PC-9 (cell line): Measurements from ENCODE around the gene FICD. TPM values are rescaled to one million over a fixed set of nuclear protein-coding genes. Genes with fewer than 3 reads are reported as not detected.

Experiments
- BruUV-seq: library from RNA; stranded (reverse); fragments of 400-500 nt; replicated peaks from 2 replicates; lab custom pipeline; 2021; lab: Mats Ljungman, UMichigan
- CTCF ChIA-PET: fragments of 300-600 bp; sonication (Branson Sonifier 250); formaldehyde crosslinking; loops from one replicate; lab custom pipeline; 2022; ENCODE audit warnings: antibody characterized with exemption; lab: Charles Lee
- POLR2A ChIA-PET: fragments of 300-600 bp; sonication (Branson Sonifier 250); formaldehyde crosslinking; loops from one replicate; lab custom pipeline; 2022; ENCODE audit warnings: antibody characterized with exemption; ENCODE audit not compliant: unreplicated experiment; lab: Charles Lee
- DNase-seq, 2 experiments: peaks; one replicate each; pipeline versions ENCODE4 v3.0.0 to v3.0.0-alpha.2; 2015 to 2022; ENCODE audit warnings: mixed read lengths in 1 of 2
- H2AFZ ChIP-seq: fragments of 200-600 bp; sonication (generic); 2 replicates; pipeline ENCODE4 v1.8.1; 2017; ENCODE audit warnings: antibody characterized with exemption
- H3F3A ChIP-seq: fragments of 200-600 bp; sonication (generic); 2 replicates; pipeline ENCODE4 v1.8.1; 2017; ENCODE audit warnings: antibody characterized with exemption, mild to moderate bottlenecking, low read depth; ENCODE audit not compliant: insufficient read depth
- H3K27ac ChIP-seq: fragments of 200-600 bp; sonication (generic); 2 replicates; pipeline ENCODE4 v1.6.1; 2016; ENCODE audit warnings: mixed run types
- H3K27me3 ChIP-seq: fragments of 200-600 bp; sonication (generic); 2 replicates; pipeline ENCODE4 v1.6.1; 2016; ENCODE audit warnings: low read depth, mixed run types; ENCODE audit not compliant: insufficient read depth
- H3K36me3 ChIP-seq: fragments of 200-600 bp; sonication (generic); 2 replicates; pipeline ENCODE4 v1.6.1; 2016; ENCODE audit warnings: low read depth, mixed run types
- H3K4me1 ChIP-seq: fragments of 200-600 bp; sonication (generic); replicated peaks from 2 replicates; pipeline ENCODE4 v1.6.1; 2016; ENCODE audit warnings: mixed run types; ENCODE audit not compliant: insufficient read depth
- H3K4me2 ChIP-seq: fragments of 200-600 bp; sonication (generic); 2 replicates; pipeline ENCODE4 v1.6.1; 2017; ENCODE audit warnings: mixed run types
- H3K4me3 ChIP-seq: fragments of 200-600 bp; sonication (generic); 2 replicates; pipeline ENCODE4 v1.6.1; 2016; ENCODE audit warnings: mixed run types
- H3K79me2 ChIP-seq: fragments of 200-600 bp; sonication (generic); 2 replicates; pipeline ENCODE4 v1.6.1; 2017; ENCODE audit warnings: low read depth, mixed run types
- H3K9me2 ChIP-seq: fragments of 200-600 bp; sonication (generic); 2 replicates; pipeline ENCODE4 v1.8.1; 2017; ENCODE audit warnings: mild to moderate bottlenecking; ENCODE audit not compliant: insufficient read depth
- H3K9me3 ChIP-seq: fragments of 200-600 bp; sonication (generic); 2 replicates; pipeline ENCODE4 v1.8.1; 2016; ENCODE audit warnings: low read depth; ENCODE audit not compliant: insufficient read depth
- H4K20me1 ChIP-seq: fragments of 200-600 bp; sonication (generic); 2 replicates; pipeline ENCODE4 v1.8.1; 2017; ENCODE audit not compliant: insufficient read depth
- CTCF ChIP-seq: fragments of 200-600 bp; sonication (generic); conservative IDR thresholded peaks from 2 replicates; pipeline ENCODE4 v1.6.1; 2017; ENCODE audit warnings: mixed run types, antibody characterized with exemption, mild to moderate bottlenecking, moderate library complexity
- EZH2 ChIP-seq: fragments of 200-600 bp; sonication (generic); IDR thresholded peaks from 2 replicates; pipeline ENCODE4 v1.8.0; 2017; ENCODE audit warnings: antibody characterized with exemption, low read depth
- intact Hi-C: fragments of 100-400 bp; cut with micrococcal nuclease; formaldehyde crosslinking; loops from one replicate; pipeline ENCODE4 v1.10.0; 2022; ENCODE audit not compliant: unreplicated experiment
- total RNA-seq: library from RNA; stranded (reverse); gene quantifications from 2 replicates; pipeline ENCODE4 v1.2.3, GENCODE V29; 2021

The FICD gene
- total RNA-seq, 1 experiment from 2014 or later, result 1.9 TPM

GRCh38 chr12:108562348-108563135 is 47.5 kb downstream of the FICD start, which contains the start of gene ISCU:
TSS of gene ISCU (plus strand) at chr12:108562596. CDS start at chr12:108562623, 27 bp downstream.
- Histone ChIP-seq H4K20me1 (peaks cover 22% of the 10 kb centered on the region), H3K9me2 (no peaks in the 10 kb centered on the region), H3K4me2 (peak within 1 kb of the TSS; percentile 87), H3K9me3 (no peaks in the 10 kb centered on the region), H3K79me2 (peaks cover 55% of the 10 kb centered on the region), H3K27ac (peak within 1 kb of the TSS; percentile 85), H3K4me1 (peaks cover 28% of the 10 kb centered on the region), H3K36me3 (peaks cover 22% of the 10 kb centered on the region), H2AFZ (peak within 1 kb of the TSS; percentile 93), H3F3A (peaks cover 24% of the 10 kb centered on the region), H3K4me3 (peak within 1 kb of the TSS; percentile 72), H3K27me3 (no peaks in the 10 kb centered on the region)
- TF ChIP-seq EZH2 (no peak), CTCF (no peak)
- CTCF ChIA-PET, result no interaction called here
- POLR2A ChIA-PET, result interaction anchor here (0.5 to 0.7 kb wide), 8 partner anchors 68 to 1399 kb away, joined by 3 to 35 read pairs (median 4); partner anchors contain the start of gene SSH1
- intact Hi-C loops, result loop anchor here (1.0 to 10.0 kb wide), 8 partner anchors 56 to 823 kb away; partner anchors contain the start of genes ALKBH2 and SSH1
- no TSS peak for BruUV-seq
- DNase-seq, result peak; percentile 87 to 98

GRCh38 chr12:108563136-108563803 is 48.2 kb downstream of the FICD start:
- Histone ChIP-seq H3K4me2 (peak overlapping the region; percentile 86), H4K20me1 (peaks cover 15% of the 10 kb centered on the region), H3K27me3 (no peaks in the 10 kb centered on the region), H3K79me2 (peaks cover 48% of the 10 kb centered on the region), H3K4me1 (peaks cover 28% of the 10 kb centered on the region), H3F3A (peaks cover 24% of the 10 kb centered on the region), H3K36me3 (peaks cover 29% of the 10 kb centered on the region), H3K4me3 (peak overlapping the region; percentile 72), H3K9me2 (no peaks in the 10 kb centered on the region), H2AFZ (peak overlapping the region; percentile 89), H3K27ac (peak overlapping the region; percentile 64), H3K9me3 (no peaks in the 10 kb centered on the region)
- ChIA-PET CTCF (no interaction called here), POLR2A (no interaction called here)
- TSS peak; percentile 40 for BruUV-seq
- peak; percentile 87 for TF ChIP-seq CTCF
- no peak for TF ChIP-seq EZH2
- intact Hi-C loops, result loop anchor here (1.0 to 10.0 kb wide), 8 partner anchors 55 to 822 kb away; partner anchors contain the start of genes ALKBH2 and SSH1
- DNase-seq, result peak; percentile 82 to 84

- Histone ChIP-seq H4K20me1 (peaks cover 10% of the 10 kb centered on the region), H2AFZ (no peak overlapping the region), H3K36me3 (peaks cover 31% of the 10 kb centered on the region), H3K79me2 (peaks cover 43% of the 10 kb centered on the region), H3K4me2 (peak overlapping the region; percentile 86), H3K27me3 (no peaks in the 10 kb centered on the region), H3K9me2 (no peaks in the 10 kb centered on the region), H3K27ac (peak overlapping the region; percentile 64), H3F3A (peaks cover 26% of the 10 kb centered on the region), H3K4me3 (peak overlapping the region; percentile 72; the same call in 1 of the 2 replicates), H3K9me3 (no peaks in the 10 kb centered on the region), H3K4me1 (peaks cover 28% of the 10 kb centered on the region)
- intact Hi-C loops, result loop anchor here (1.0 to 10.0 kb wide), 8 partner anchors 55 to 822 kb away; partner anchors contain the start of genes ALKBH2 and SSH1
- no TSS peak for BruUV-seq
- ChIA-PET CTCF (interaction anchor here (0.6 kb wide), 1 partner anchor 97 kb away, joined by 3 read pairs; no protein-coding TSS in a partner anchor), POLR2A (no interaction called here)
- no peak for TF ChIP-seq EZH2
- 0 out of 2 replicates have a peak, but pooled peaks have one; percentile 31 for TF ChIP-seq CTCF
- no peak for DNase-seq
These were observed 48.7 kb downstream of the FICD start for GRCh38 chr12:108563804-108564151.
